ENCODE measurements around the gene PRKCZ. TPM values are rescaled to one million over a fixed set of nuclear protein-coding genes. Genes with fewer than 3 reads are reported as not detected.

The PRKCZ gene
- total and polyA plus RNA-seq, 9 of the 15 experiments (the other 6 are each of a cell fraction or from before 2014, with no cell fraction given) = 0.07 to 3.1 (median 1.3) TPM

DNA sequence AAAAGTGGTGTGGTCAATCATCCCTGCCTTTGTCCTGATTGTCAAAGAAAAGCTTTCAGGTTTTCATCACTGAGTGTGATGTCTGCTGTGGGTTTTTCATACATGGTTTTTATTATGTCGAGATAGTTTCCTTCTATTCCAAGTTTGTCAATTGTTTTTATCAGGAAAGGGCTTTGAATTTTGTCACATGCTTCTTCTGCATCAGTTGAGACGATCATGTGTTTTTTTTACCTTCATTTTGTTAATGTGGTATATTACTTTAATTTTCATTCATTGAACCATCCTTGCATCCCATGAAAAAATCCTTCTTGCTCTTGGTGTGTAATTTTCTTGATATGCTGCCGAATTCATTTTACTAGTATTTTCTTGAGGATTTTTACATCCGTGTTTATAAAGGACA lies 15.5 kb downstream of the PRKCZ start (continued):
- no peak for TF ChIP-seq ZBTB40 (IDR thresholded peaks at IDR 0.05)
- TF ChIP-seq ZBTB40 (CRISPR knock-in tag; IDR thresholded peaks at IDR 0.05) = no peak
